Stimulated activated CD8-positive, alpha-beta memory T cell treated with anti-CD3 and anti-CD28 coated beads, Interleukin-4, amount 100 ng/mL, for 48 hours (primary cell): ENCODE measurements around the gene LYL1.

ENCODE experiments used
- DNase-seq: peaks from one replicate; pipeline ENCODE4 v3.0.0-alpha.2; 2020

LYL1 gene

DNA sequence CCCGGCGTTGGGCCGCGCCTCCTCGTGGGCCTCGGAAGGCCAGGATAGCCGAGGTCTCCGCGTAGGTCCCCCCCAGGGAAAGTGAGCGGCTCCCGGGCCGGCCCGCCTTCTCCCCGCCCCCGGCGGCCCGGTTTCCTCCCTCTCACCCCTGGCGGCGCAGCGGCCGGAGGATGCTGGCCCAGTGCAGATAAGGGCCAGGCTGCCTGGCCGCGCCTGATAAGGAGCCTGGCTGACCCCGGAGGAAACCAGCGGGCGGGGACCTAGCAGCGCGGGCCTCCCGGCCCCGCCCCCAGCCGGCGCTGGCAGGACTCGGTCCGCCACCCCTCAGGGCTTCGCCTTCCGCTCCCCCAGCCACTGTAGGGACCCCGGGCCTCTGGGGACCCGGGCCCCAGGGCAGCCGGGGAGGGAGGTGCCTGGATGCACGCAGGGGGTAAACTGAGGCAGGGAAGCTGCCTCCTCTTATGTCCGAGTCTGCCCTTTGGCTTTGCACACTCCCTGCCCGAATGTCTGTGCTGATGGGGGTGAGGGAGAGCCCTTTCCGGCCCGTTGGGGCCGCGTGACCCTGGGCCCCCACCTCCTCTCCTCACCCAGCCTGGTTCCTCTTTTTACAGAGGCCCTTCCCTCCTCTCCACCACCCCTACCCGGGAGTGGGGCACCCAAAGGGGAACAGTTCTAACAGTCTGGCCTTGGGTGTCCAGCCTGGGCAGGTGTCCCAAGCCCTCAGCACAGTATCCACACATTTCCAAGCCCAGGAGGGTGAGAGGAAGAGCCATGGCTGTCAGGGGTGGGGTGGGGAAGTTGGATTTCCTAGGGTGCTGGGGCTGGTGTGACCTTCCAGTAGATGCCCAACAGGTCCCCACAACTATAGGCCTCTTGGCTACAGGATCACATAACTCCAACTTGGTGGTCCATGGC lies at the start of gene LYL1:
Gene LYL1, minus strand, starts transcription at position 193 of the 915 bp plus-strand sequence. CDS start 1,687 bp downstream, outside the sequence.
- peak; percentile 60 for DNase-seq

GRCh38 chr19:13151605-13152355 lies 49.1 kb upstream of the LYL1 start:
- peak; percentile 96 for DNase-seq

DNA sequence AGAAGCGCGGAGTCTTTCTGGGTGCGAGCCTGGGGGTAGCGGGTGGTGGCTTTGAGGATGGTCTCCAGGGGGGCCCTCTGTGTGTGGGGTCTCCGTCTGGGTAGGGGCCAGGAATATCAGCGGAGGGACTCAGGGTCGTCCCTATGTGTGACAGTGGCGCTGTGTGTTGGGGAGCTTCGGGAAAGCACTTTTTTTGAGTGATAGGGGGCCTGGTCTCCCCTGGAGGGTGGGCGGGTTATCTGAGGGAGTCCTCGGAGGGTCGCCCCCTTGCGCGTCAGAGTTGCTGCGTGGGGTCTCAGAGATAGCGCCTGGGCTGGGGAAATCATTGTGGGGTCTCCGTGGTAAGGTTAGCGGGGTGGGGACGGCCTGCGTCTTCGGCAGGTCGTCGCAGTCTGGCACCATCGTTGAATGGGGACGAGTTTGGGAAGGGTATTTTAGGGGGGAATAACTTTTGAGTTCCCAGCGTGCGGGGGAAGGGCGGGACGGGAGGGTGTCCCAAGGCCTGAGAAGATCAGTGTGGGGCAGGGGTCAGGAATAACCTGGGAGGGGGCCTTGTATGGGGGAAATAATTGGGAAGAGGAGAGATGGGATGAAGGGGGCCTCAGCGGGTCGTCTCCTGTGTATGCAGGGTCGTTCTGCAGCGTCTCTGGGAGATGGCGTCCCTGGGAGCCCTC lies 48.4 kb upstream of the LYL1 start:
- DNase-seq: peak; percentile 57

DNA sequence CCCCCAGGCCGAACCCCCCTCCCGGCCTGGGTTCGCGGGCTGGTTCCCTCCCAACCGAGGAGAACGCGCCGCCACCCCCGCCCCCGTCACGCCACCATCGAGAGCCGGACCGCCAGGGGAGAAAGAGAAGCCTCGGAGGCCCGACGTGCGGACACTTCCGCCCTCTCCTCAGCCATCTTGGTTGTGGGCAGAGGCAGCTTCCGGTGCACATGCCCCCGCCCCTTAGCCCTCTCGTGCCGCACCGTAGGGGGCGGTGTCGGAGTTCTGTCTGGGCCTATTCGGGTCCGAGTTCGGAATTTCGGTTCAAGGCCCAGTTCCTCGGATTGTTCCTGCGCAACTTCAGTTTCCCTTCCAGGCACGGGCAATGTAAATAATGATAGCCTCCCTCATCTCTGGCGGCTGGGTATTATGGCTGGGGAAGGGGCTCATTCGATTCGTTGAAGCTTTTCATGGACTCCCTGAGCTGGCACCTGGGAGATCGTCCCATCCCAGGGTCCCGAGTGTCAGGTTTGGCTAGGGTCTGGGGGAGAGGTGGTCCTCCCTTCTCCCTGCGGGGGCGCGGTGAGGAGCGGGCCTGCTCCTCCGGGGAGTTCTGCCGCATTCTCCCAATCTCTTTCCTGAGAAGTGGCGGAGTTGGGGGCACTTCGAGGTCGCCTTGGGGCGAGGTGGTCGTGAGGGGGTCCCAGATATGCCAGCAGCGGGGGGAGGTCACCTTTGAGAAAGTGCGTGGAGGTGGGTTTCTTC lies 47.7 kb upstream of the LYL1 start, which contains the start of the genes IER2 and STX10:
Gene IER2, plus strand, starts transcription at position 225 of the 744 bp plus-strand sequence. CDS start 2,776 bp downstream, outside the sequence.
Gene STX10, minus strand, starts transcription at position 189 of the 744 bp plus-strand sequence. CDS start 202 bp downstream, outside the sequence.
- DNase-seq: peak; percentile 95

- peak; percentile 61 for DNase-seq
These were observed 47.0 kb upstream of the LYL1 start for GRCh38 chr19:13149628-13150186.

GRCh38 chr19:13149173-13149627 lies 46.5 kb upstream of the LYL1 start:
- peak; percentile 33 for DNase-seq

DNA sequence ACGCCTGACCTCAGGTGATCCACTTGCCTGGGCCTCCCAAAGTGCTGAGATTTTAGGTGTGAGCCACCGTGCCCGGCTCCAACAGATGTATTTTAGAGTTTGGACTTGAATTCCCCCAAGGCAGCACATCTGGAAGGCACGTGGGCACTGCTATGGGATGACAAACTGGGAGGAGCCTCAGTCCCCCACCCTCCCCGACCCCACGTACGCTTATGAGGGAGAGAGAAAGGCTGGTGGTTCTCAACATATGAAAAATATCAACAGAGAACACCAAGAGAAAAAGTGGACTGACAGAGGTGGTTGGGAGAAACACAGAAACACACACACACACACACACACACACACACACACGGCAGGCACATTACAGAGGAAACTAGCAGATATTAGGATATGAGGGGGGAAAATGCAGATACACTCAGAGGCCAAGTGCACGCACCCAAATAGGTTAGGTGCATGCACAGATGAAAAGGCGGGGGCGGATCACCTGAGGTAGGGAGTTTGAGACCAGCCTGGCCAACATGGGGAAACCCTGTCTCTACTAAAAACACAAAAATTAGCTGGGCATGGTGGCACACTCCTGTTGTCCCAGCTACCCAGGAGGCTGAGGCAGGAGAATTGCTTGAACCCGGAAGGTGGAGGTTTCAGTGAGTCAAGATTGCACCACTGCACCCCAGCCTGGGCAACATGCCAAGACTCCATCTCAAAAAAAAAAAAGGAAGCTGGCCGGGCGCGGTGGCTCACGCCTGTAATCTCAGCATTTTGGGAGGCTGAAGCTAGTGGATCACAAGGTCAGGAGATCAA lies 44.3 kb upstream of the LYL1 start:
- DNase-seq: no peak

- DNase-seq: no peak
These were observed 37.1 kb upstream of the LYL1 start for GRCh38 chr19:13139633-13140311.

DNA sequence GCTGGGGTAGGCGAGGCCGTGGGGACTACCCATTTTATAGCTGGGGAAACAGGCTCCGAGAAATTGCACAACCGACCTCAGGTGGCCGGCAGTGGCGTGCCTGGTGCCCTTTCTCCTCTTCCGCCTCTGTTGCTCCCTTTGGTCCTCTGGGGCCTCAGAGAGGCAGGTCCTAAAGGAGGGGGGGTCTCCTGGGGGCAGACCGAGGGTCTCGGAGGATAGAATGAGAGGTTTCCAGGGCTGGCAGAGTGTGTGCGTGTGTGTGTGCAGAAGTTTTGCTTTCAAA lies 36.2 kb upstream of the LYL1 start:
- no peak for DNase-seq

GRCh38 chr19:13138171-13138915 lies 35.7 kb upstream of the LYL1 start:
- DNase-seq: no peak

DNA sequence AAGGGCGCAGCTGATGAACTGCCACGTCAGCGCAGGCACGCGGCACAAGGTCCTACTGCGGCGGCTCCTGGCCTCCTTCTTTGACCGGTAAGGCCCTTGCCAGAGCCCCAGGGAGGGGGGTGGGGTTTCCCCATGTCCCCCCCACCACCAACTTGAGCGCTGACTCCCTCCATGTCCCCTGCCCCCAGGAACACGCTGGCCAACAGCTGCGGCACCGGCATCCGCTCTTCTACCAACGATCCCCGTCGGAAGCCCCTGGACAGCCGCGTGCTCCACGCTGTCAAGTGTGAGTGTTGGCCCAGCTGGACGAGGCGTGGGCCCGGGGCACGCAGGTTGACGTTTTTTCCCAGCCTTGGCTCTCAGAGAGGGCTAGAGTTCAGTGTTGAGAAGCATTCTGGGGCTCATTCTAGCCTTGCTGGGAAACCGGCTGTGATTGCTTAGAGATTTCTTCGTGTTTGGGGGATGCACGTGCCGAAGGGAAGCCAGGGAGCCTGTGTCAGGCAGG lies 34.7 kb upstream of the LYL1 start:
- DNase-seq: no peak

- no peak for DNase-seq
These were observed 32.7 kb upstream of the LYL1 start for GRCh38 chr19:13135068-13136062.

GRCh38 chr19:13134626-13135025 lies 32.0 kb upstream of the LYL1 start:
- DNase-seq: no peak

DNA sequence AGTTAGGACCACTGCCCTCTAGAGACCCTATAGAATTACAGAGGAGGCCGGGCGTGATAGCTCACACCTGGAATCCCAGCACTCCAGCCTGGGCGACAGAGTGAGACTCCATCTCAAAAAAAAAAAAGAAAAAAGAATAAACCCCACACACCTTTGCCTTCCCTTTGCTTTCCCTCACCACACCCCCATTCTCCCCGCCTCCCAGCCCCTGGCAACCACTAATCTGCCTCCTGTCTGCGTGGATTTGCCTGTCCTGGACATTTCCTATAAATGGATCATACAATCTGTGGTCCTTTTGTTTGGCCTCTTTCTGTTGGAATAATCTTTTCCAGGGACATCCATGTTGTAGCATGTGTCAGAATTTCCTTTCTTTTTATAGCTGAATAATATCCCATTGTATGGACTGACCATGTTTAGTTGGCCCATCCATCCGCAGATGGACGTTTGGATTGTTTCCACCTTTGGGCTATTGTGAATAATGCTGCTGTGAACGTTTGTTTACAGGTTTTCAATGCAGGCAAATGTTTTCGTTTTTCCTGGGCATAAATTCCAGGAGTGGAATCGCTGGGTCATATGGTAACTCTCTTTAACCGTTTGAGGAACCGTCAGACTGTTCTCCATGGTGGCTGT lies 30.7 kb upstream of the LYL1 start:
- no peak for DNase-seq

DNA sequence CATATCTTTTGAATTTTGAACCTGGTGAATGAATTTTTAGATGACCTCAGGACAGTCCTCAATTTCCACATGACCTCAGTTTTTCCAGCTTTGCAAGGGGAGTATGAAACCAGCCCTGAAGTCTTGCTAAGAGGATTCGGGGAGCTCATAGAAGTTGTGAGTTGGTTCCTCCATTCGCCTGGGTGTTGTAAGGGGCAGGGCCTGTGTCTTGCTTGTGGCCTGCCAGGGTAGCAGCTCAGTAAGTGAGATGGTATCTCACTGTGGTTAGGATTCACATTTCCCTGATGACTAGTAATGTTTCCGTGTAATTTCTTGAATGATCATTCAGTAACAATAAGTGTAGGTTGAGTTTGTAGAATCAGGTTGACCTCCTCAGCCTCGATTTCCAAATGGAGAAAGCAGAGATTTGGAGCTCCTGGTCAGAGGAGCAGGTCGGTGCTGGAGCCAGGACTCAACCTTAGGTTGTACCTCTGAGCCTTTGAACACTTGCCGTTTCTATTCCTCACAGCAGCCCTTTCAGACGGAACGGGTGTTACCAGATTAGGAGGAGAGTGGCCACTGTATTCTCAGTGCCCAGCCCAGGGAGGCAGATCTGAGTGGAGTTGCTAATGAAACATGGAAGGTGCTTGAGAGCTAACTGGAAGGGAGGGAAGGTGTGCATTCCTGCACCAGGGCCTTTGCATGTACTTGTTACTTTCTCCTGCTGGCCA lies 30.0 kb upstream of the LYL1 start:
- DNase-seq: peak; percentile 76

GRCh38 chr19:13130886-13131490 lies 28.3 kb upstream of the LYL1 start:
- DNase-seq: no peak

DNA sequence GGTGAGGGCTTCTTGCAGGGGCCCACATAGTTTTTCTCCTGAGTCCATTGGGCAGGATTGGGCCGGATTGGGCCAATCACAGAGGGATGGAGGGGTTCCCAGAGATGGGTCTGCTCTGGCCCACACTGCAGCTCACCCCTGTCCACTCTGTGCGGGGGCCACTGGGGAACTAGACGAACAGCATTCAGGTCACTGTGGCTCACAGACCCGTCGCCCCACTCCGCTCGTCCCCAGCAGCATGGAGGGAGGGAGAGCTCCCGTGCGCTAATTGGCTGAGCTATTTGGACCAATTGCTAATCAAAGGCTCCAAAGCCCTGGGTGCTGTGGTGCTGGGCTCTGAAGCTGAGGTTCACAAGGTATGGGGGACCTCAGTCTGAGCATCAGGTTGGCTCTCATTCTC lies 26.7 kb upstream of the LYL1 start:
- DNase-seq: no peak
